HepG2 (cell line): ENCODE data around the gene PA2G4. TPM values are rescaled to one million over a fixed set of nuclear protein-coding genes. Genes with fewer than 3 reads are reported as not detected.

Source experiments
- EEA1 ChIP-seq: sonication (generic); formaldehyde crosslinking; IDR thresholded peaks from 2 replicates; pipeline ENCODE4 v1.5.1; 2020; ENCODE audit warnings: mild to moderate bottlenecking, missing genetic modification reagents, borderline replicate concordance
- FOXA3 ChIP-seq: IDR thresholded peaks from 2 replicates; pipeline ENCODE4 v1.6.1; 2016; ENCODE audit warnings: missing genetic modification reagents, missing compliant biosample characterization
- FOXJ3 ChIP-seq: sonication (generic); formaldehyde crosslinking; IDR thresholded peaks from 2 replicates; pipeline ENCODE4 v1.4.0; 2020; ENCODE audit warnings: missing genetic modification reagents, mild to moderate bottlenecking, borderline replicate concordance
- NCOA5 ChIP-seq: sonication (generic); formaldehyde crosslinking; IDR thresholded peaks from 2 replicates; pipeline ENCODE4 v1.4.0; 2020; ENCODE audit warnings: missing genetic modification reagents
- ONECUT2 ChIP-seq: sonication (generic); formaldehyde crosslinking; IDR thresholded peaks from 2 replicates; pipeline ENCODE4 v1.4.0; 2020; ENCODE audit warnings: missing genetic modification reagents
- PCBP2 ChIP-seq: fragments of 200-400 bp; formaldehyde crosslinking; optimal IDR thresholded peaks from 2 replicates; pipeline ENCODE3; 2018; ENCODE audit warnings: low read length, low read depth; ENCODE audit not compliant: poor library complexity, severe bottlenecking
- ZFP41 ChIP-seq: sonication (generic); formaldehyde crosslinking; IDR thresholded peaks from 2 replicates; pipeline ENCODE4 v1.4.0; 2020; ENCODE audit warnings: mild to moderate bottlenecking, missing genetic modification reagents, borderline replicate concordance
- ZNF547 ChIP-seq: sonication (generic); formaldehyde crosslinking; IDR thresholded peaks from 2 replicates; pipeline ENCODE4 v1.5.1; 2020; ENCODE audit warnings: mild to moderate bottlenecking, missing genetic modification reagents
- ZNF781 ChIP-seq: sonication (generic); formaldehyde crosslinking; IDR thresholded peaks from 2 replicates; pipeline ENCODE4 v1.5.1; 2020; ENCODE audit warnings: borderline replicate concordance, mild to moderate bottlenecking, missing genetic modification reagents; ENCODE audit errors: not compliant biosample characterization
- polyA plus RNA-seq, 8 experiments: library from polyadenylated mRNA; depleted of rRNA in 3 of 8; stranded (reverse) in 7 of 8; unstranded in 1 of 8; fragments of >200 nt; fragmentation: Illumina TruSeq in 4 of 8; extraction: Trizol in 4 of 8; gene quantifications; 2 replicates each; pipeline versions ENCODE4 v1.2.1 to v1.2.3, GENCODE V29; 2011 to 2016; ENCODE audit warnings: low read depth in 4 of 8, missing spikeins in 1 of 8, mixed read lengths in 1 of 8; ENCODE audit not compliant: insufficient read depth in 1 of 8
- total RNA-seq, 5 experiments: library from RNA; depleted of rRNA; stranded (reverse); fragments of >200 nt; fragmentation: Illumina TruSeq; extraction: Trizol; gene quantifications; 2 replicates each; pipeline ENCODE4 v1.2.3, GENCODE V29; 2016; ENCODE audit warnings: low read depth in 1 of 5
- TF ChIP-seq, protein P1 (sequence below): sonication (generic); formaldehyde crosslinking; IDR thresholded peaks from 2 replicates; pipeline ENCODE4 v1.5.0; 2020; ENCODE audit warnings: mild to moderate bottlenecking, missing genetic modification reagents
- TF ChIP-seq, protein P2 (sequence below), 2 experiments: sonication (generic) in 1 of 2; formaldehyde crosslinking in 1 of 2; IDR thresholded peaks; 2 replicates each; pipeline versions ENCODE4 v1.4.0 to v1.6.1; 2016 to 2020; ENCODE audit warnings: borderline replicate concordance in 1 of 2, low read depth in 1 of 2, mild to moderate bottlenecking in 1 of 2, missing genetic modification reagents in 1 of 2
- TF ChIP-seq, protein P3 (sequence below), 2 experiments: sonication (generic) in 1 of 2; formaldehyde crosslinking in 1 of 2; IDR thresholded peaks; 2 replicates each; pipeline versions ENCODE4 v1.5.1 to v1.6.1; 2011 to 2020; ENCODE audit warnings: borderline replicate concordance in 1 of 2, low read depth in 1 of 2, low read length in 1 of 2, mild to moderate bottlenecking in 1 of 2, missing genetic modification reagents in 1 of 2, moderate library complexity in 1 of 2
- TF ChIP-seq, protein P4 (sequence below): sonication (generic); formaldehyde crosslinking; IDR thresholded peaks from 2 replicates; pipeline ENCODE4 v1.4.0; 2020; ENCODE audit warnings: missing genetic modification reagents, borderline replicate concordance

The PA2G4 gene
- total and polyA plus RNA-seq, 2 of the 13 experiments (the other 11 are each of a cell fraction or from before 2014, with no cell fraction given) = 147 to 240 TPM

DNA sequence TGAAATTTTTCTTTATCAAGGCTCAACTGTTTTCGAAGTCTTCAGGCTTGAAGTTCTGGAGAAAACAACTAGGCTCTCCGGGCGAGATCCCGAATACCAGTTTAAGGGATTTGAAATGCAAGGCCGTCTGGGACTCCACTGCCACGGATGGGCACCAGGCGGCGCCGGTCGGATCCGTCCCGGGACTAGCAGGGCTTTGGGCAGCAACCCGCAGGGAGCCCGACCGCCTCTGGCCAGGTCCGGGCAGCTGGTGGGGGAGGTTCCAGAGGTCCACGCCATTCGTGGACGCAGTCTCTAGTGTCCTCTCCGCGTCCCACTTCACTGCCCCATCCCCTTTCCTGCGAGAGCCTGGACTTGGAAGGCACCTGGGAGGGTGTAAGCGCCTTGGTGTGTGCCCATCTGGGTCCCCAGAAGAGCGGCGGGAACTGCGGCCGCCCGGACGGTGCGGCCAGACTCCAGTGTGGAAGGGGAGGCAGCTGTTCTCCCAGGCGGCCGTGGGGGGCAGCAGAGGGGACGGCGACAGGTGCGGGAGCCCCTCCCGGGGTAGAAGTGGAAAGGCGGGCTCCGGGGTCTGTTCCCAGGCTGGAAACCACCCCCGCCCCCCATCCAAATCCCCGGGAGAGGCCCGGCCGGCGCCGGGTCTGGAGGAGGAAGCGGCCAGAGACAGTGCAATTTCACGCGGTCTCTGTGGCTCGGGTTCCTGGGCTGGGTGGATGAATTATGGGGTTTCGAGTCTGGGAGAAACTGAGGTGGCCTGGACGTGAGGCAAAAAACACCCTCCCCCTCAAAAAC is 25.2 kb upstream of the PA2G4 start (continued):
- TF ChIP-seq, protein P1, sequence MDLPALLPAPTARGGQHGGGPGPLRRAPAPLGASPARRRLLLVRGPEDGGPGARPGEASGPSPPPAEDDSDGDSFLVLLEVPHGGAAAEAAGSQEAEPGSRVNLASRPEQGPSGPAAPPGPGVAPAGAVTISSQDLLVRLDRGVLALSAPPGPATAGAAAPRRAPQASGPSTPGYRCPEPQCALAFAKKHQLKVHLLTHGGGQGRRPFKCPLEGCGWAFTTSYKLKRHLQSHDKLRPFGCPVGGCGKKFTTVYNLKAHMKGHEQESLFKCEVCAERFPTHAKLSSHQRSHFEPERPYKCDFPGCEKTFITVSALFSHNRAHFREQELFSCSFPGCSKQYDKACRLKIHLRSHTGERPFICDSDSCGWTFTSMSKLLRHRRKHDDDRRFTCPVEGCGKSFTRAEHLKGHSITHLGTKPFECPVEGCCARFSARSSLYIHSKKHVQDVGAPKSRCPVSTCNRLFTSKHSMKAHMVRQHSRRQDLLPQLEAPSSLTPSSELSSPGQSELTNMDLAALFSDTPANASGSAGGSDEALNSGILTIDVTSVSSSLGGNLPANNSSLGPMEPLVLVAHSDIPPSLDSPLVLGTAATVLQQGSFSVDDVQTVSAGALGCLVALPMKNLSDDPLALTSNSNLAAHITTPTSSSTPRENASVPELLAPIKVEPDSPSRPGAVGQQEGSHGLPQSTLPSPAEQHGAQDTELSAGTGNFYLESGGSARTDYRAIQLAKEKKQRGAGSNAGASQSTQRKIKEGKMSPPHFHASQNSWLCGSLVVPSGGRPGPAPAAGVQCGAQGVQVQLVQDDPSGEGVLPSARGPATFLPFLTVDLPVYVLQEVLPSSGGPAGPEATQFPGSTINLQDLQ (CRISPR knock-in tag) = peak; percentile 21; the same call in 1 of the 2 replicates
- TF ChIP-seq ZFP41 (CRISPR knock-in tag) (peak; percentile 46; the same call in 1 of the 2 replicates), FOXJ3 (CRISPR knock-in tag) (no peak), ZNF547 (CRISPR knock-in tag) (no peak; the same call in 1 of the 2 replicates), FOXA3 (peak; percentile 24), ONECUT2 (CRISPR knock-in tag) (no peak), EEA1 (peak; percentile 76; the same call in 1 of the 2 replicates), ZNF781 (peak; percentile 69), NCOA5 (CRISPR knock-in tag) (no peak), PCBP2 (no peak)
- TF ChIP-seq, protein P2, sequence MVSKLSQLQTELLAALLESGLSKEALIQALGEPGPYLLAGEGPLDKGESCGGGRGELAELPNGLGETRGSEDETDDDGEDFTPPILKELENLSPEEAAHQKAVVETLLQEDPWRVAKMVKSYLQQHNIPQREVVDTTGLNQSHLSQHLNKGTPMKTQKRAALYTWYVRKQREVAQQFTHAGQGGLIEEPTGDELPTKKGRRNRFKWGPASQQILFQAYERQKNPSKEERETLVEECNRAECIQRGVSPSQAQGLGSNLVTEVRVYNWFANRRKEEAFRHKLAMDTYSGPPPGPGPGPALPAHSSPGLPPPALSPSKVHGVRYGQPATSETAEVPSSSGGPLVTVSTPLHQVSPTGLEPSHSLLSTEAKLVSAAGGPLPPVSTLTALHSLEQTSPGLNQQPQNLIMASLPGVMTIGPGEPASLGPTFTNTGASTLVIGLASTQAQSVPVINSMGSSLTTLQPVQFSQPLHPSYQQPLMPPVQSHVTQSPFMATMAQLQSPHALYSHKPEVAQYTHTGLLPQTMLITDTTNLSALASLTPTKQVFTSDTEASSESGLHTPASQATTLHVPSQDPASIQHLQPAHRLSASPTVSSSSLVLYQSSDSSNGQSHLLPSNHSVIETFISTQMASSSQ (IDR thresholded peaks at IDR 0.05; ENCODE audit: low read depth) = no peak
- TF ChIP-seq, protein P2 (CRISPR knock-in tag; IDR thresholded peaks at IDR 0.05; ENCODE audit: borderline replicate concordance) = no peak
- TF ChIP-seq, protein P3, sequence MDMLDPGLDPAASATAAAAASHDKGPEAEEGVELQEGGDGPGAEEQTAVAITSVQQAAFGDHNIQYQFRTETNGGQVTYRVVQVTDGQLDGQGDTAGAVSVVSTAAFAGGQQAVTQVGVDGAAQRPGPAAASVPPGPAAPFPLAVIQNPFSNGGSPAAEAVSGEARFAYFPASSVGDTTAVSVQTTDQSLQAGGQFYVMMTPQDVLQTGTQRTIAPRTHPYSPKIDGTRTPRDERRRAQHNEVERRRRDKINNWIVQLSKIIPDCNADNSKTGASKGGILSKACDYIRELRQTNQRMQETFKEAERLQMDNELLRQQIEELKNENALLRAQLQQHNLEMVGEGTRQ (IDR thresholded peaks at IDR 0.05; ENCODE audit: low read depth, low read length) = no peak
- TF ChIP-seq, protein P3 (CRISPR knock-in tag; IDR thresholded peaks at IDR 0.05; ENCODE audit: borderline replicate concordance) = no peak
- TF ChIP-seq, protein P4, sequence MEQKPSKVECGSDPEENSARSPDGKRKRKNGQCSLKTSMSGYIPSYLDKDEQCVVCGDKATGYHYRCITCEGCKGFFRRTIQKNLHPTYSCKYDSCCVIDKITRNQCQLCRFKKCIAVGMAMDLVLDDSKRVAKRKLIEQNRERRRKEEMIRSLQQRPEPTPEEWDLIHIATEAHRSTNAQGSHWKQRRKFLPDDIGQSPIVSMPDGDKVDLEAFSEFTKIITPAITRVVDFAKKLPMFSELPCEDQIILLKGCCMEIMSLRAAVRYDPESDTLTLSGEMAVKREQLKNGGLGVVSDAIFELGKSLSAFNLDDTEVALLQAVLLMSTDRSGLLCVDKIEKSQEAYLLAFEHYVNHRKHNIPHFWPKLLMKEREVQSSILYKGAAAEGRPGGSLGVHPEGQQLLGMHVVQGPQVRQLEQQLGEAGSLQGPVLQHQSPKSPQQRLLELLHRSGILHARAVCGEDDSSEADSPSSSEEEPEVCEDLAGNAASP (CRISPR knock-in tag) = 0 out of 2 replicates have a peak, but pooled peaks have one; percentile 34
